ELF-1 (cell line): ENCODE data around the gene SETD1A.
A peak's percentile ranks its signal among the peaks of the same experiment; 100 is the strongest.

Experiments
- DNase-seq: peaks from one replicate; pipeline ENCODE4 v3.0.0-alpha.2; 2016; ENCODE audit warnings: low read depth, low spot score

Gene SETD1A

GRCh38 chr16:30982548-30983288, 25.2 kb downstream of the SETD1A start:
- DNase-seq: no peak

GRCh38 chr16:30983289-30983889, 25.8 kb downstream of the SETD1A start:
- DNase-seq: no peak

GRCh38 chr16:30983898-30984610, 26.5 kb downstream of the SETD1A start:
- DNase-seq: no peak

GRCh38 chr16:30984669-30985400, 27.3 kb downstream of the SETD1A start, which contains the start of gene HSD3B7:
TSS of gene HSD3B7 (plus strand) at chr16:30985207. CDS start at chr16:30985659, 452 bp downstream.
- DNase-seq: peak; percentile 97

- no peak for DNase-seq
Measured at GRCh38 chr16:30985401-30986128, 28.0 kb downstream of the SETD1A start.

GRCh38 chr16:30986129-30986991, 28.8 kb downstream of the SETD1A start:
- DNase-seq: no peak

- DNase-seq: no peak
Measured at GRCh38 chr16:30987581-30988190, 30.1 kb downstream of the SETD1A start.

- DNase-seq: no peak
Measured at GRCh38 chr16:30989469-30990047, 32.0 kb downstream of the SETD1A start.

- DNase-seq: no peak
Measured at GRCh38 chr16:30990105-30990504, 32.6 kb downstream of the SETD1A start.

- no peak for DNase-seq
Measured at GRCh38 chr16:30991052-30991451, 33.5 kb downstream of the SETD1A start.

- DNase-seq: no peak
Measured at GRCh38 chr16:30992276-30992780, 34.8 kb downstream of the SETD1A start.

- DNase-seq: no peak
Measured at GRCh38 chr16:30992931-30993816, 35.6 kb downstream of the SETD1A start.

- DNase-seq: no peak
Measured at GRCh38 chr16:30995927-30996323, 38.4 kb downstream of the SETD1A start.

- no peak for DNase-seq
Measured at GRCh38 chr16:30996324-30996984, 38.9 kb downstream of the SETD1A start.

- DNase-seq: peak; percentile 44
Measured at GRCh38 chr16:30996985-30997724, 39.6 kb downstream of the SETD1A start.

- peak; percentile 61 for DNase-seq
Measured at GRCh38 chr16:30997725-30998711, 40.5 kb downstream of the SETD1A start.
